Cardiac fibroblast (primary cell): ENCODE data around the gene KRT75.
"Not testable (repeated sequence)": the region's sequence is repeated elsewhere in the genome, so short reads cannot be mapped to it uniquely, and the experiment has no call there.

Experiments
- DNase-seq, 2 donors: peaks; one replicate each; pipeline versions ENCODE4 v3.0.0 to v3.0.0-alpha.2; 2010; ENCODE audit warnings: low read depth in 2 of 2
- H3K4me3 ChIP-seq, 2 donors: replicated peaks in 1 of 2; 1 replicate in 1 of 2; 2 replicates in 1 of 2; pipeline ENCODE4 v1.5.1; 2011; ENCODE audit warnings: low read depth in 2 of 2, low read length in 2 of 2, mild to moderate bottlenecking in 2 of 2, moderate library complexity in 1 of 2
- CTCF ChIP-seq: IDR thresholded peaks from one replicate; pipeline ENCODE4 v1.5.1; 2011; ENCODE audit warnings: low read depth, mild to moderate bottlenecking, low read length, inconsistent platforms

The KRT75 gene

GRCh38 chr12:52413202-52413601 is 21.0 kb downstream of the KRT75 start:
- TF ChIP-seq CTCF, result no peak
- no peak for DNase-seq
- no peak overlapping the region for H3K4me3 ChIP-seq

GRCh38 chr12:52411815-52412214 is 22.4 kb downstream of the KRT75 start:
- DNase-seq, result no peak
- H3K4me3 ChIP-seq, result no peak overlapping the region
- no peak for TF ChIP-seq CTCF

- H3K4me3 ChIP-seq, result not testable (repeated sequence)
Observed at GRCh38 chr12:52410589-52411248, 23.5 kb downstream of the KRT75 start.

GRCh38 chr12:52407918-52408317 is 26.3 kb downstream of the KRT75 start:
- TF ChIP-seq CTCF, result peak; percentile 11
- DNase-seq, result no peak
- no peak overlapping the region for H3K4me3 ChIP-seq

More at GRCh38 chr12:52410589-52411248, 23.5 kb downstream of the KRT75 start:
- not testable (repeated sequence) for DNase-seq

- no peak within 1 kb of the TSS for H3K4me3 ChIP-seq
- DNase-seq, result no peak
- TF ChIP-seq CTCF, result no peak
Observed at GRCh38 chr12:52405922-52406385, 28.2 kb downstream of the KRT75 start, which contains the start of gene KRT82. Gene KRT82, minus strand, starts transcription at chr12:52406335. Its CDS starts 58 bp downstream, at chr12:52406277.

GRCh38 chr12:52404951-52405350 is 29.2 kb downstream of the KRT75 start:
- no peak for DNase-seq
- no peak for TF ChIP-seq CTCF
- H3K4me3 ChIP-seq, result no peak overlapping the region

GRCh38 chr12:52403561-52403960 is 30.6 kb downstream of the KRT75 start:
- no peak overlapping the region for H3K4me3 ChIP-seq
- DNase-seq, result no peak
- TF ChIP-seq CTCF, result no peak
